H1 (cell line): ENCODE data around the gene BICD1. TPM values are rescaled to one million over a fixed set of nuclear protein-coding genes. Genes with fewer than 3 reads are reported as not detected.

Experiments used
- CTCF ChIA-PET: fragments of 300-600 bp; sonication (Branson Sonifier 250); formaldehyde crosslinking; loops from one replicate; lab custom pipeline; 2021; ENCODE audit not compliant: partially characterized antibody; lab: Charles Lee
- POLR2A ChIA-PET: fragments of 300-600 bp; sonication (Branson Sonifier 250); formaldehyde crosslinking; loops from one replicate; lab custom pipeline; 2021; ENCODE audit warnings: inconsistent platforms; ENCODE audit not compliant: partially characterized antibody; lab: Charles Lee
- DNase-seq, 2 experiments: peaks; one replicate each; pipeline versions ENCODE4 v3.0.0 to v3.0.0-alpha.2; 2010 to 2022; ENCODE audit warnings: low spot score in 2 of 2, low read depth in 1 of 2, mixed read lengths in 1 of 2
- FAIRE-seq: peaks from 2 replicates; lab custom pipeline; 2011; peaks lifted over from hg19 to GRCh38; lab: Jason Lieb, UNC
- H2AFZ ChIP-seq: 2 replicates; pipeline ENCODE4 v1.8.1; 2012; ENCODE audit warnings: low read length, inconsistent platforms
- H2AK5ac ChIP-seq: 2 replicates; pipeline ENCODE4 v1.6.1; 2013; ENCODE audit warnings: low read depth, low read length
- H2BK120ac ChIP-seq: replicated peaks from 2 replicates; pipeline ENCODE3; 2013; ENCODE audit warnings: low read depth, low read length, inconsistent platforms
- H2BK12ac ChIP-seq: 2 replicates; pipeline ENCODE4 v1.6.1; 2013; ENCODE audit warnings: low read depth, low read length
- H2BK15ac ChIP-seq: 2 replicates; pipeline ENCODE4 v1.6.1; 2013; ENCODE audit warnings: low read length
- H2BK20ac ChIP-seq: 2 replicates; pipeline ENCODE4 v1.6.1; 2013; ENCODE audit warnings: low read length
- H2BK5ac ChIP-seq: 2 replicates; pipeline ENCODE4 v1.6.1; 2013; ENCODE audit warnings: low read depth, low read length
- H3K14ac ChIP-seq: 2 replicates; pipeline ENCODE4 v1.6.1; 2013; ENCODE audit warnings: inconsistent platforms; ENCODE audit not compliant: insufficient read length
- H3K18ac ChIP-seq: 2 replicates; pipeline ENCODE4 v1.6.1; 2013; ENCODE audit warnings: low read length; ENCODE audit errors: extremely low read depth
- H3K23ac ChIP-seq: 2 replicates; pipeline ENCODE4 v1.6.1; 2013; ENCODE audit warnings: inconsistent platforms; ENCODE audit not compliant: insufficient read length
- H3K23me2 ChIP-seq: 2 replicates; pipeline ENCODE4 v1.6.1; 2013; ENCODE audit warnings: low read depth, low read length
- H3K27ac ChIP-seq: 2 replicates; pipeline ENCODE4 v1.6.1; 2011; ENCODE audit warnings: low read depth, low read length, inconsistent platforms
- H3K27me3 ChIP-seq, 4 experiments: replicated peaks in 1 of 4; 1 replicate in 1 of 4; 2 replicates in 3 of 4; pipeline versions ENCODE4 v1.6.1 to v1.8.1; 2011 to 2013; ENCODE audit warnings: low read length in 3 of 4, mild to moderate bottlenecking in 3 of 4, inconsistent platforms in 2 of 4, mixed read lengths in 2 of 4, moderate library complexity in 1 of 4; ENCODE audit not compliant: control insufficient read depth in 3 of 4, insufficient read depth in 3 of 4; ENCODE audit errors: extremely low read depth in 1 of 4
- H3K36me3 ChIP-seq, 4 experiments: 2 replicates each; pipeline versions ENCODE4 v1.6.1 to v1.8.1; 2011 to 2013; ENCODE audit warnings: mild to moderate bottlenecking in 4 of 4, low read length in 3 of 4, moderate library complexity in 2 of 4, control low read depth in 1 of 4, inconsistent platforms in 1 of 4; ENCODE audit not compliant: insufficient read depth in 4 of 4, control insufficient read depth in 2 of 4
- H3K4ac ChIP-seq: replicated peaks from 2 replicates; pipeline ENCODE3; 2013; ENCODE audit warnings: low read length, low read depth, mixed read lengths, inconsistent platforms; ENCODE audit not compliant: insufficient read length
- H3K4me1 ChIP-seq, 4 experiments: replicated peaks in 1 of 4; 1 replicate in 1 of 4; 2 replicates in 3 of 4; pipeline versions ENCODE4 v1.6.1 to v1.8.1; 2011 to 2013; ENCODE audit warnings: low read length in 3 of 4, inconsistent platforms in 2 of 4, mixed read lengths in 1 of 4; ENCODE audit not compliant: insufficient read depth in 4 of 4, control insufficient read depth in 3 of 4
- H3K4me2 ChIP-seq, 2 experiments: 2 replicates each; pipeline versions ENCODE4 v1.6.1 to v1.8.1; 2011 to 2013; ENCODE audit warnings: low read depth in 2 of 2, low read length in 2 of 2, control low read depth in 1 of 2, inconsistent platforms in 1 of 2, mild to moderate bottlenecking in 1 of 2; ENCODE audit not compliant: insufficient read depth in 1 of 2
- H3K4me3 ChIP-seq, 4 experiments: fragments of 200-600, 300-600 bp in 1 of 4; sonication (generic), shearing (Covaris generic), sonication (Bioruptor Twin) in 1 of 4; 2 replicates each; pipeline versions ENCODE4 v1.5.1 to v1.8.1; 2011 to 2016; ENCODE audit warnings: low read length in 4 of 4, low read depth in 3 of 4, control low read depth in 2 of 4, inconsistent platforms in 2 of 4, mild to moderate bottlenecking in 2 of 4, mixed read lengths in 1 of 4, moderate library complexity in 1 of 4; ENCODE audit not compliant: insufficient read depth in 2 of 4; ENCODE audit errors: extremely low read depth in 1 of 4
- H3K56ac ChIP-seq: replicated peaks from 2 replicates; pipeline ENCODE3; 2013; ENCODE audit warnings: low read depth, mild to moderate bottlenecking, mixed read lengths, low read length, inconsistent platforms; ENCODE audit not compliant: insufficient read length
- H3K79me1 ChIP-seq: 2 replicates; pipeline ENCODE4 v1.6.1; 2013; ENCODE audit warnings: low read depth, low read length, control low read depth
- H3K79me2 ChIP-seq, 2 experiments: 2 replicates each; pipeline versions ENCODE4 v1.6.1 to v1.8.1; 2012 to 2013; ENCODE audit warnings: low read length in 2 of 2, mild to moderate bottlenecking in 2 of 2, inconsistent platforms in 1 of 2; ENCODE audit not compliant: insufficient read depth in 2 of 2, control insufficient read depth in 1 of 2
- H3K9ac ChIP-seq, 4 experiments: replicated peaks in 1 of 4; 1 replicate in 1 of 4; 2 replicates in 3 of 4; pipeline versions ENCODE4 v1.6.1 to v1.8.1; 2011 to 2013; ENCODE audit warnings: low read depth in 3 of 4, low read length in 3 of 4, control low read depth in 2 of 4, mild to moderate bottlenecking in 2 of 4, moderate library complexity in 2 of 4, inconsistent platforms in 1 of 4; ENCODE audit errors: extremely low read depth in 1 of 4
- H3K9me3 ChIP-seq, 2 experiments: 2 replicates each; pipeline versions ENCODE4 v1.6.1 to v1.8.1; 2012 to 2013; ENCODE audit warnings: mild to moderate bottlenecking in 2 of 2, moderate library complexity in 2 of 2, control low read depth in 1 of 2, inconsistent platforms in 1 of 2, low read depth in 1 of 2, low read length in 1 of 2, mixed read lengths in 1 of 2; ENCODE audit not compliant: insufficient read depth in 2 of 2
- H4K20me1 ChIP-seq, 2 experiments: replicated peaks in 1 of 2; 2 replicates each; pipeline versions ENCODE3 to v1.8.1; 2011 to 2013; ENCODE audit warnings: inconsistent platforms in 2 of 2, low read length in 2 of 2, mild to moderate bottlenecking in 1 of 2; ENCODE audit not compliant: insufficient read depth in 2 of 2, control insufficient read depth in 1 of 2
- H4K5ac ChIP-seq: 2 replicates; pipeline ENCODE4 v1.6.1; 2013; ENCODE audit warnings: low read length, low read depth, mixed read lengths, inconsistent platforms; ENCODE audit not compliant: insufficient read length
- H4K8ac ChIP-seq: 2 replicates; pipeline ENCODE4 v1.8.0; 2013; ENCODE audit warnings: mild to moderate bottlenecking, moderate library complexity, low read length, inconsistent platforms; ENCODE audit not compliant: insufficient read depth; ENCODE audit errors: extremely low read depth
- H4K91ac ChIP-seq: replicated peaks from 2 replicates; pipeline ENCODE3; 2013; ENCODE audit warnings: low read length, mixed read lengths, inconsistent platforms; ENCODE audit not compliant: insufficient read length
- ATF3 ChIP-seq: IDR thresholded peaks from 2 replicates; pipeline ENCODE4 v1.6.1; 2011; ENCODE audit warnings: low read depth, mild to moderate bottlenecking, low read length; ENCODE audit not compliant: insufficient read depth
- CREB1 ChIP-seq: IDR thresholded peaks from 2 replicates; pipeline ENCODE4 v1.6.1; 2012; ENCODE audit warnings: inconsistent platforms
- E2F6 ChIP-seq: IDR thresholded peaks from 2 replicates; pipeline ENCODE4 v1.6.1; 2012; ENCODE audit warnings: inconsistent platforms
- EZH2 ChIP-seq: fragments of 200-600 bp; sonication (generic); IDR thresholded peaks from 2 replicates; pipeline ENCODE4 v1.7.1; 2012; ENCODE audit warnings: low read depth, mild to moderate bottlenecking, moderate library complexity, low read length, inconsistent platforms; ENCODE audit not compliant: severe bottlenecking
- FOSL1 ChIP-seq: IDR thresholded peaks from 2 replicates; pipeline ENCODE4 v1.6.1; 2011; ENCODE audit warnings: mild to moderate bottlenecking, low read depth, low read length, moderate library complexity; ENCODE audit not compliant: insufficient read depth
- JUN ChIP-seq: IDR thresholded peaks from 2 replicates; pipeline ENCODE4 v1.6.1; 2011; ENCODE audit warnings: low read depth, mild to moderate bottlenecking, improper control_type of control experiment, low read length
- KDM5A ChIP-seq: fragments of 200-600 bp; IDR thresholded peaks from 2 replicates; pipeline ENCODE4 v1.7.1; 2012; ENCODE audit warnings: mild to moderate bottlenecking, low read length, inconsistent platforms, mixed read lengths
- RAD21 ChIP-seq, 2 experiments: IDR thresholded peaks in 1 of 2; conservative IDR thresholded peaks in 1 of 2; 2 replicates each; pipeline ENCODE4 v1.6.1; 2011; ENCODE audit warnings: low read depth in 2 of 2, low read length in 2 of 2, improper control_type of control experiment in 1 of 2, inconsistent platforms in 1 of 2, mild to moderate bottlenecking in 1 of 2, moderate library complexity in 1 of 2
- SIRT6 ChIP-seq: IDR thresholded peaks from one replicate; pipeline ENCODE4 v1.7.1; 2012; ENCODE audit warnings: low read length, inconsistent platforms
- SP1 ChIP-seq: IDR thresholded peaks from 2 replicates; pipeline ENCODE4 v1.6.1; 2011; ENCODE audit warnings: low read depth, low read length
- SRF ChIP-seq: IDR thresholded peaks from 2 replicates; pipeline ENCODE4 v1.6.1; 2011; ENCODE audit warnings: mild to moderate bottlenecking, low read depth, low read length, moderate library complexity
- TEAD4 ChIP-seq: IDR thresholded peaks from 2 replicates; pipeline ENCODE4 v1.6.1; 2012; ENCODE audit warnings: low read depth, low read length, inconsistent platforms, mixed read lengths
- YY1 ChIP-seq: IDR thresholded peaks from 2 replicates; pipeline ENCODE4 v1.6.1; 2011; ENCODE audit warnings: low read depth, mild to moderate bottlenecking, low read length
- WGBS, 2 experiments: shearing (Covaris generic) in 1 of 2; methylation state at CpG; one replicate each; pipeline versions ENCODE4 v1.1.6 to v1.1.7; 2013 to 2015; ENCODE audit warnings: low lambda C conversion rate in 2 of 2, mixed read lengths in 2 of 2, inconsistent platforms in 1 of 2, low coverage in 1 of 2, missing lambda C conversion rate in 1 of 2; ENCODE audit not compliant: insufficient replicate concordance in 2 of 2, insufficient coverage in 1 of 2, insufficient read length in 1 of 2; ENCODE audit errors: extremely low coverage in 1 of 2, missing lambda C conversion rate in 1 of 2; 5-methylcytosine and 5-hydroxymethylcytosine counted together
- polyA plus RNA-seq, 7 experiments: library from polyadenylated mRNA; depleted of rRNA in 3 of 7; stranded (reverse) in 5 of 7; unstranded in 2 of 7; fragments of >200 nt in 5 of 7; fragments of 200-250 nt in 2 of 7; gene quantifications; 1 replicate in 5 of 7; 2 replicates in 1 of 7; 4 replicates in 1 of 7; pipeline versions ENCODE4 v1.2.1 to v1.2.3, GENCODE V29; 2011 to 2013; ENCODE audit warnings: missing spikeins in 2 of 7, mixed read lengths in 2 of 7
- total RNA-seq: library from RNA; stranded (reverse); fragmentation: NEBNext Ultra II Directional; extraction: Animal tissue kit (Norgen Biotek cat#: 25700); gene quantifications from 2 replicates; pipeline ENCODE4 v1.2.1, GENCODE V29; 2021

The BICD1 gene
- total and polyA plus RNA-seq, 2 of the 8 experiments (the other 6 are each of a cell fraction or from before 2014, with no cell fraction given) = 34.1 to 58.4 TPM

GRCh38 chr12:32155041-32155440, 48.4 kb downstream of the BICD1 start:
- peaks cover 0 to 4% of the 10 kb centered on the region in 2 experiments for H4K20me1 ChIP-seq
- no peak overlapping the region; a peak in 1 of 7 replicates for H3K9ac ChIP-seq
- CTCF ChIA-PET = interaction anchor here (1.2 kb wide), 1 partner anchor 473 kb away, joined by 5 read pairs; no protein-coding TSS in a partner anchor
- no peak overlapping the region for H3K4ac ChIP-seq
- H2BK20ac ChIP-seq = no peak overlapping the region
- H2BK120ac ChIP-seq = no peak overlapping the region
- no peak overlapping the region for H4K8ac ChIP-seq
- no peak overlapping the region for H2AFZ ChIP-seq
- TF ChIP-seq SIRT6 (no peak), TEAD4 (no peak), JUN (no peak), SP1 (no peak), E2F6 (no peak), CREB1 (no peak), SRF (no peak), FOSL1 (no peak), YY1 (no peak), ATF3 (no peak), KDM5A (no peak), RAD21 (IDR thresholded peaks at IDR 0.05 in 1 of 2, conservative IDR thresholded peaks at IDR 0.05 in 1 of 2; ENCODE audit: low read depth in 2 of 2, low read length in 2 of 2) (no peak), EZH2 (no peak)
- DNase-seq (no peak), FAIRE-seq (no peak)
- no peak overlapping the region for H3K4me3 ChIP-seq
- H3K79me2 ChIP-seq = peaks cover 0 to 63% of the 10 kb centered on the region in 2 experiments; a peak in 2 of 4 replicates
- H3K18ac ChIP-seq = no peak overlapping the region
- H3K4me1 ChIP-seq = peaks cover 2 to 11% (median 6%) of the 10 kb centered on the region in 4 experiments; a peak in 5 of 7 replicates
- H3K9me3 ChIP-seq = no peaks in the 10 kb centered on the region
- no peak overlapping the region for H3K27ac ChIP-seq
- H2AK5ac ChIP-seq = no peak overlapping the region
- H2BK5ac ChIP-seq = no peak overlapping the region
- H3K4me2 ChIP-seq = peak overlapping the region in 1 of 2 experiments; percentile 14; a peak in 1 of 4 replicates
- WGBS, 2 experiments = 81% methylated on average over 3 of the region's 3 CpGs; no CpG with 5 or more reads in 1 of the 2 experiments
- H3K27me3 ChIP-seq = no peaks in the 10 kb centered on the region
- H3K36me3 ChIP-seq = peaks cover 0 to 5% (median 0%) of the 10 kb centered on the region in 4 experiments; a peak in 2 of 8 replicates
- H4K5ac ChIP-seq = no peak overlapping the region
- no peak overlapping the region for H3K23ac ChIP-seq
- H3K23me2 ChIP-seq = no peaks in the 10 kb centered on the region
- POLR2A ChIA-PET = interaction anchor here (1.2 to 2.4 kb wide), 5 partner anchors 8 to 48 kb away, joined by 3 to 18 read pairs (median 4); partner anchors contain the start of gene BICD1
- no peak overlapping the region for H2BK12ac ChIP-seq
- H3K14ac ChIP-seq = no peak overlapping the region
- H4K91ac ChIP-seq = no peak overlapping the region
- peaks cover 11% of the 10 kb centered on the region; the same call in 1 of the 2 replicates for H3K79me1 ChIP-seq
- no peak overlapping the region for H3K56ac ChIP-seq
- no peak overlapping the region for H2BK15ac ChIP-seq
